Measurements from ENCODE around the gene DEPDC5.

The DEPDC5 gene

DNA sequence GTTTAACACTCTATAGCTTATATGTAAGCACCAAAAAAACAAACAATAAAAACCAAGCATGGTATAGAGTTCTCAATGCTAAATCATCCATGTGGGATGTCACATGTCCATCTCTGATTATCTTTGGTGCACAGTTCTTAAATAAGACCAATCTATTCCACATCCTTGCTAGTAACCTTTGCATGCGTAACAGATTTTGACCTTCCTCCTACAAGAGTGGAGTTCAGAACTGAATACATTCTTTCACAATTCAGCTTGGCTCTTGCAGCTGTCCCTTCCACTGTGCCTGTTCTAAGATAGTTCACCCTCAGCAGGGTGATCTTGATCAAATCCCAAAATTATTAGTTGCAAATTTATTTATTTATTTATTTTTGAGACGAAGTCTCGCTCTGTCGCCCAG, 25.0 kb upstream of the DEPDC5 start:
- DNase-seq (ENCODE audit: low spot score): no peak
- in situ Hi-C loops (cut with MboI; ENCODE audit: low pct_unique_long_range_greater_than_20kb, low sequenced_read_pairs, unreplicated experiment): no loop called here
- TF ChIP-seq, protein P1, sequence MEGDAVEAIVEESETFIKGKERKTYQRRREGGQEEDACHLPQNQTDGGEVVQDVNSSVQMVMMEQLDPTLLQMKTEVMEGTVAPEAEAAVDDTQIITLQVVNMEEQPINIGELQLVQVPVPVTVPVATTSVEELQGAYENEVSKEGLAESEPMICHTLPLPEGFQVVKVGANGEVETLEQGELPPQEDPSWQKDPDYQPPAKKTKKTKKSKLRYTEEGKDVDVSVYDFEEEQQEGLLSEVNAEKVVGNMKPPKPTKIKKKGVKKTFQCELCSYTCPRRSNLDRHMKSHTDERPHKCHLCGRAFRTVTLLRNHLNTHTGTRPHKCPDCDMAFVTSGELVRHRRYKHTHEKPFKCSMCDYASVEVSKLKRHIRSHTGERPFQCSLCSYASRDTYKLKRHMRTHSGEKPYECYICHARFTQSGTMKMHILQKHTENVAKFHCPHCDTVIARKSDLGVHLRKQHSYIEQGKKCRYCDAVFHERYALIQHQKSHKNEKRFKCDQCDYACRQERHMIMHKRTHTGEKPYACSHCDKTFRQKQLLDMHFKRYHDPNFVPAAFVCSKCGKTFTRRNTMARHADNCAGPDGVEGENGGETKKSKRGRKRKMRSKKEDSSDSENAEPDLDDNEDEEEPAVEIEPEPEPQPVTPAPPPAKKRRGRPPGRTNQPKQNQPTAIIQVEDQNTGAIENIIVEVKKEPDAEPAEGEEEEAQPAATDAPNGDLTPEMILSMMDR (IDR thresholded peaks at IDR 0.05; ENCODE audit: extremely low read depth, insufficient read depth, missing control alignments): no peak

DNA sequence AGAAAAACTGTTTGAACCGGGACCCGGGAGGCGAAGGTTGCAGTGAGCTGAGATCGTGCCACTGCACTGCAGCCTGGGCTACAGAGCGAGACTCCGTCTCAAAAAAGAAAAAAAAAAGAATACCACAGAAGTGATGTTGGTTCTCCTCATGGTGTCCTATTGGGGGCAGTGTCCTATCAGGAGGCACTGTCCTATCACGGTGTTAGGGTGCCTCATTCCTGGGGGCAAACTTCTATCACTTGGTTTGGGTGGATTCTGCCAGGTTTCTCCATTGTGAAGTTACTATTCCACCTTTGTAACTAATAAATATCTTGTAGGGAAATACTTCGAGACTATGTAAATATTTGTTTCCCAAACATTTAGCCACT, 23.5 kb upstream of the DEPDC5 start:
- TF ChIP-seq, protein P1 (IDR thresholded peaks at IDR 0.05; ENCODE audit: extremely low read depth, insufficient read depth, missing control alignments): no peak
- in situ Hi-C loops (cut with MboI; ENCODE audit: low pct_unique_long_range_greater_than_20kb, low sequenced_read_pairs, unreplicated experiment): no loop called here
- no peak for DNase-seq (ENCODE audit: low spot score)

DNA sequence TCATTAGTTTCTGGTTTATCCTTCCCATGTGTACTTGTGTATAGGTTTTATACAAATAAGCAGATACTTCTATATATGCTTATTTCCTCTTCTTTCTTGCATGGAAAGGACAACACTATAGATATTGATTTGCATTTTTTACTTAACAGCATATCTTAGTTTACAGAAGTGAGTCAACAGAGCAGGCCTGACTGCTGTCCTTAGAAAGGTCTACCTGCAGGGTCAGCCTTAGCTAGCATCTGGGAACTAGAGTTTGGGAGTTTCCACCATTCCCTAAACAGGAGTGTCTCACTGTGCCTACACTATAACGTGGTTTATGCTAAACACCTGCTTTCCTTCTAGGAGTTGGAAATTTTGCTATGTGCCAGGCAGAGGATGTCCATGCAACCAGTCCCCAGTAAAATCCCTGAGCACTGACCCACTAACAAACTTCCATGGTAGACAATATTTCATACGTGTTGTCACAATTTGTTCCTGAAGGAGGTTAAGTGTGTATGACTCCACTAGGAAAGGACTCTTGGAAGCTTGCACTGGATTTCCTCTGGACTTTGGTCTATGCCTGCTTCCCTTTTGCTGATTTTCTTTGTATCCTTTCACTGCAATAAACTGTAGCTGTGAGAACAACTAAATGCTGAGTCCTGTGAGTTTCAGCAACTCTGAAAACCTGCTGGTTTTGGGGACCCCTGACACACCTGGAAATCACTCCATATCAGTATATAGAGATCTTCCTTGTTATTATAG, 21.6 kb upstream of the DEPDC5 start:
- DNase-seq (ENCODE audit: low spot score): no peak
- TF ChIP-seq, protein P1 (IDR thresholded peaks at IDR 0.05; ENCODE audit: extremely low read depth, insufficient read depth, missing control alignments): no peak
- in situ Hi-C loops (cut with MboI; ENCODE audit: low pct_unique_long_range_greater_than_20kb, low sequenced_read_pairs, unreplicated experiment): no loop called here

DNA sequence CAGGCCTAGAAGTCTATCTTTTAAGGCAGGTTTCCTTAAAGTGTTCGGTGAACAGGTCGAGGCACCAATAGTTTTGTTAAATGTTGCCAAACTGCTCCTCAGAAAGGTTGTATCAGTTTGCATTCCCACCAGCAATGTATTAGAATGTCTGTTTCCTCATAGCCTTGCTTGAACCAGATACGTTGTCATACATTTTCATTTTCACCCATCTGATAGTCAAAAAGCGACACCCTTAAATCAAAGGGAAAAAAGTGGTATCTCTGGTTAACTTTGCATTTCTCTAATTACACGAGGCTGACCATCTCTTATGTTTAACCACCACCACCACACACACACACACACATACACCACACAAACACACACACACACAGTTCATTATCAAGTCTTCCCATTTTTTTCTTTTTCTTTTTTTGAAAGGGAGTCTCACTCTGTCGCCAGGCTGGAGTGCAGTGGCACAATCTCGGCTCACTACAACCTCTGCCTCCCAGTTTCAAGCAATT, 20.2 kb upstream of the DEPDC5 start:
- TF ChIP-seq, protein P1 (IDR thresholded peaks at IDR 0.05; ENCODE audit: extremely low read depth, insufficient read depth, missing control alignments): no peak
- in situ Hi-C loops (cut with MboI; ENCODE audit: low pct_unique_long_range_greater_than_20kb, low sequenced_read_pairs, unreplicated experiment): no loop called here
- DNase-seq (ENCODE audit: low spot score): no peak

DNA sequence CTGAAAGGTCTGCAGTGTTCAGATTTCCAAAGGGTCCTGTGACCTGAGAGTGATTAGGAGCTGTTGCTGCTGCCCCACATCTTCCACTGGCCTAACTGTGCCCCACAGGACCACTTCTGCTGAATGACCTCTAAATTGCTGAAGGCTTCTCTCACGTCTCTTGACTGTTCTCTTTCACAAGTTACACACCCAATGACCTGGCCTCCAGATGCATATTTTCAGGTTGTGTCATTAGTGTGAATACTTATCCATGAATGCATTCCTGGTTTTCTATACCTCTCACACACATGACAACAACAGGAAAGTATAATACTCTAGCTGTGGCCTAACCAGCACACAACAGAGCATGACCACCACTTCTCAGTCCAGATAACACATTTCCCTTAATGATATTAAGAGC, 19.3 kb upstream of the DEPDC5 start:
- TF ChIP-seq, protein P1 (IDR thresholded peaks at IDR 0.05; ENCODE audit: extremely low read depth, insufficient read depth, missing control alignments): no peak
- in situ Hi-C loops (cut with MboI; ENCODE audit: low pct_unique_long_range_greater_than_20kb, low sequenced_read_pairs, unreplicated experiment): no loop called here
- no peak for DNase-seq (ENCODE audit: low spot score)

DNA sequence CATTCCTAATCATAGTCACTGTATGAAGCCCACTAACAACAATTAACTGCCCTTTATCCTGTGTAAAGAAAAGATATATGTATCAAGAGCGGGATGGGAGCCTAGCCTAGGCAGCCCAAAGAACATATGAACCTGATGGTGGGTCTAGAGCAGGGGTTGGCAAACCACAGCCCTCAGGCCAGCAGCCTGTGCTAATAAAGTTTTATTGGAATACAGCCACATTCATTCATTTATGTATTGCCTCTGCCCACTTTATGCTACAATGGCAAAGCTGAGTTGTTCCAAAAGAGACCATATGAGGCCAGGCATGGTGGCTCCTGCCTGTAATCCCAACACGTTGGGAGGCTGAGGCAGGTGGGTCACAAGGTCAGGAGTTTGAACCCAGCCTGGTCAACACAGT, 17.4 kb upstream of the DEPDC5 start:
- DNase-seq (ENCODE audit: low spot score): no peak
- in situ Hi-C loops (cut with MboI; ENCODE audit: low pct_unique_long_range_greater_than_20kb, low sequenced_read_pairs, unreplicated experiment): no loop called here
- TF ChIP-seq, protein P1 (IDR thresholded peaks at IDR 0.05; ENCODE audit: extremely low read depth, insufficient read depth, missing control alignments): no peak
